ENCODE results near the gene SMYD3. TPM values are rescaled to one million over a fixed set of nuclear protein-coding genes. Genes with fewer than 3 reads are reported as not detected.

SMYD3 gene
- total and polyA plus RNA-seq, 10 of the 15 experiments (the other 5 are each of a cell fraction or from before 2014, with no cell fraction given), result 18.3 to 54.0 (median 24.8) TPM

- Histone ChIP-seq H3K79me2 (ENCODE audit: control insufficient read depth, insufficient read depth, low read length) (no peaks in the 10 kb centered on the region), H4K20me1 (ENCODE audit: control insufficient read depth, insufficient read depth) (no peaks in the 10 kb centered on the region), H3K27ac (ENCODE audit: control insufficient read depth, insufficient read depth) (no peak overlapping the region), H3K9me3 (replicated peaks; ENCODE audit: control insufficient read depth, insufficient read depth, low read length) (peaks cover 3% of the 10 kb centered on the region; the same call in 1 of the 3 replicates), H3K9ac (ENCODE audit: control insufficient read depth, insufficient read depth, low read length) (no peak overlapping the region), H3K4me1 (ENCODE audit: control insufficient read depth, insufficient read depth, low read length) (no peaks in the 10 kb centered on the region), H3K27me3 (replicated peaks in 1 of 2; ENCODE audit: control insufficient read depth in 2 of 2, insufficient read depth in 2 of 2, low read length in 1 of 2) (no peaks in the 10 kb centered on the region), H3K36me3 (ENCODE audit: control insufficient read depth in 2 of 2, insufficient read depth in 2 of 2, low read length in 1 of 2) (no peaks in the 10 kb centered on the region), H3K4me2 (ENCODE audit: control insufficient read depth, insufficient read depth) (no peak overlapping the region), H3K4me3 (no peak overlapping the region), H2AFZ (ENCODE audit: control insufficient read depth, low read depth, low read length) (no peak overlapping the region)
- ChIA-PET CTCF (no interaction called here), RAD21 (ENCODE audit: unreplicated experiment) (no interaction called here), SMC1A (ENCODE audit: uncharacterized antibody, unreplicated experiment) (no interaction called here), POLR2A (no interaction called here)
- ATAC-seq (no peak), DNase-seq (ENCODE audit: low read depth, low spot score) (no peak), FAIRE-seq (no peak)
- 98% methylated on average over 6 of the region's 6 CpGs for WGBS (ENCODE audit: insufficient coverage, insufficient replicate concordance, low lambda C conversion rate, missing lambda C conversion rate)
- no peak for TF ChIP-seq HDAC2 (IDR thresholded peaks at IDR 0.05)
- no peak for TF ChIP-seq TCF3 (IDR thresholded peaks at IDR 0.05; ENCODE audit: borderline replicate concordance, insufficient read depth, low read depth, low read length)
- no peak for TF ChIP-seq RAD21 (IDR thresholded peaks at IDR 0.05; ENCODE audit: insufficient read depth, low read depth, low read length)
- no peak for TF ChIP-seq IRF4 (IDR thresholded peaks at IDR 0.05; ENCODE audit: low read depth, low read length)
- TF ChIP-seq CBFB (IDR thresholded peaks at IDR 0.05; ENCODE audit: low read depth), result no peak
- TF ChIP-seq CTCF (IDR thresholded peaks at IDR 0.05 in 2 of 3, conservative IDR thresholded peaks at IDR 0.05 in 1 of 3; ENCODE audit: control insufficient read depth in 2 of 3, extremely low read depth in 1 of 3, insufficient read depth in 1 of 3, low read depth in 3 of 3, low read length in 3 of 3), result no peak
- TF ChIP-seq NR2C2 (IDR thresholded peaks at IDR 0.05; ENCODE audit: borderline replicate concordance, control insufficient read depth, insufficient read length, low read depth), result no peak
- TF ChIP-seq GATAD2B (conservative IDR thresholded peaks at IDR 0.05; ENCODE audit: low read depth), result no peak
- in situ Hi-C loops (cut with MboI), result no loop called here
- intact Hi-C loops (cut with micrococcal nuclease; ENCODE audit: unreplicated experiment), result no loop called here
- no TSS peak for BruUV-seq (replicated peaks)
Measured at GRCh38 chr1:246151796-246152434, 355.2 kb downstream of the SMYD3 start.
